Epithelial cell of proximal tubule (primary cell): ENCODE results near the gene PLEKHH1. TPM values are rescaled to one million over a fixed set of nuclear protein-coding genes. Genes with fewer than 3 reads are reported as not detected.

Experiments
- DNase-seq: peaks from one replicate; pipeline ENCODE4 v3.0.0-alpha.2; 2011; ENCODE audit warnings: low read depth
- H3K4me3 ChIP-seq: 2 replicates; pipeline ENCODE4 v1.5.1; 2011; ENCODE audit warnings: low read depth, mild to moderate bottlenecking, low read length
- CTCF ChIP-seq: conservative IDR thresholded peaks from 2 replicates; pipeline ENCODE4 v1.5.1; 2012; ENCODE audit warnings: low read depth, mild to moderate bottlenecking, low read length
- total RNA-seq: library from RNA; depleted of rRNA; stranded (reverse); fragments of >200 nt; gene quantifications from 2 replicates; pipeline ENCODE4 v1.2.3, GENCODE V29; 2015

Gene PLEKHH1
- total RNA-seq, 1 donor from 2014 or later = 7.6 TPM

GRCh38 chr14:67577909-67578749 is 45.0 kb downstream of the PLEKHH1 start:
- no peak for DNase-seq
- TF ChIP-seq CTCF = no peak
- H3K4me3 ChIP-seq = no peak overlapping the region

- no peak for DNase-seq
- TF ChIP-seq CTCF = no peak
- H3K4me3 ChIP-seq = no peak overlapping the region
These were observed 46.0 kb downstream of the PLEKHH1 start for GRCh38 chr14:67579040-67579439.

- H3K4me3 ChIP-seq = no peak overlapping the region
- TF ChIP-seq CTCF = no peak
- DNase-seq = no peak
These were observed 46.5 kb downstream of the PLEKHH1 start for GRCh38 chr14:67579636-67580035.

- peak; percentile 19 for TF ChIP-seq CTCF
- H3K4me3 ChIP-seq = no peak overlapping the region
- DNase-seq = no peak
These were observed 47.5 kb downstream of the PLEKHH1 start for GRCh38 chr14:67580336-67581171.

GRCh38 chr14:67581643-67582042 is 48.6 kb downstream of the PLEKHH1 start:
- no peak for DNase-seq
- no peak overlapping the region for H3K4me3 ChIP-seq
- no peak for TF ChIP-seq CTCF

GRCh38 chr14:67582061-67582460 is 49.0 kb downstream of the PLEKHH1 start:
- no peak overlapping the region for H3K4me3 ChIP-seq
- TF ChIP-seq CTCF = no peak
- no peak for DNase-seq
